ENCODE measurements around the gene TEAD3. TPM values are rescaled to one million over a fixed set of nuclear protein-coding genes. Genes with fewer than 3 reads are reported as not detected.

Gene TEAD3
- polyA plus RNA-seq, 3 donors, result not detected

GRCh38 chr6:35478259-35478658, 18.6 kb downstream of the TEAD3 start:
- Mint-ChIP-seq H3K36me3 (peaks cover 6 to 14% of the 10 kb centered on the region in 2 donors), H3K4me1 (peaks cover 2% of the 10 kb centered on the region), H3K27me3 (ENCODE audit: low read depth in 3 of 3) (peaks cover 2 to 11% (median 6%) of the 10 kb centered on the region in 3 donors), H3K9me3 (peaks cover 0 to 1% (median 0%) of the 10 kb centered on the region in 7 donors), H3K4me3 (no peak overlapping the region), H3K27ac (no peak overlapping the region)
- H3K27ac ChIP-seq (ENCODE audit: low read depth in 1 of 2, low read length in 2 of 2), result no peak overlapping the region
- H3K79me2 ChIP-seq (ENCODE audit: insufficient read depth, low read length), result no peaks in the 10 kb centered on the region
- no peak for TF ChIP-seq CTCF (IDR thresholded peaks at IDR 0.05)
- no peaks in the 10 kb centered on the region for H3K9me3 ChIP-seq (replicated peaks in 1 of 2; ENCODE audit: control insufficient read depth in 1 of 2, insufficient read depth in 1 of 2, low read length in 2 of 2)
- no peak overlapping the region for H3K9ac ChIP-seq (ENCODE audit: insufficient read depth, low read length, poor library complexity, severe bottlenecking)
- peaks cover 3 to 10% of the 10 kb centered on the region in 2 donors for H3K36me3 ChIP-seq (replicated peaks in 1 of 2; ENCODE audit: control insufficient read depth in 1 of 2, insufficient read depth in 2 of 2, low read length in 2 of 2)
- H3K4me1 ChIP-seq (ENCODE audit: control insufficient read depth in 1 of 2, insufficient read depth in 2 of 2, low read length in 2 of 2), result no peaks in the 10 kb centered on the region
- H3K27me3 ChIP-seq (ENCODE audit: control insufficient read depth in 2 of 2, insufficient read depth in 2 of 2, low read length in 2 of 2), result no peaks in the 10 kb centered on the region
- peaks cover 6% of the 10 kb centered on the region for H4K20me1 ChIP-seq (ENCODE audit: insufficient read depth, low read length)
- no peak overlapping the region for H2AFZ ChIP-seq (ENCODE audit: insufficient read depth, low read depth, low read length, poor library complexity, severe bottlenecking)
- intact Hi-C loops (cut with micrococcal nuclease), result no loop called here
- 82% methylated on average over 7 of the region's 7 CpGs for WGBS (ENCODE audit: insufficient coverage)
- DNase-seq, result no peak
- no peak overlapping the region for H3K4me3 ChIP-seq (replicated peaks in 1 of 3; ENCODE audit: low read depth in 2 of 3, low read length in 3 of 3)
- no peak overlapping the region for H3K4me2 ChIP-seq (replicated peaks; ENCODE audit: extremely low read depth, low read length, poor library complexity, severe bottlenecking)

- Histone ChIP-seq H3K27ac (ENCODE audit: low read depth in 1 of 2, low read length in 2 of 2) (no peak overlapping the region), H2AFZ (ENCODE audit: insufficient read depth, low read depth, low read length, poor library complexity, severe bottlenecking) (no peak overlapping the region), H3K4me1 (ENCODE audit: control insufficient read depth in 1 of 2, insufficient read depth in 2 of 2, low read length in 2 of 2) (no peaks in the 10 kb centered on the region), H3K36me3 (replicated peaks in 1 of 2; ENCODE audit: control insufficient read depth in 1 of 2, insufficient read depth in 2 of 2, low read length in 2 of 2) (peaks cover 6 to 16% of the 10 kb centered on the region in 2 donors), H3K9me3 (replicated peaks in 1 of 2; ENCODE audit: control insufficient read depth in 1 of 2, insufficient read depth in 1 of 2, low read length in 2 of 2) (no peaks in the 10 kb centered on the region), H3K4me3 (replicated peaks in 1 of 3; ENCODE audit: low read depth in 2 of 3, low read length in 3 of 3) (no peak overlapping the region), H3K79me2 (ENCODE audit: insufficient read depth, low read length) (no peaks in the 10 kb centered on the region), H3K9ac (ENCODE audit: insufficient read depth, low read length, poor library complexity, severe bottlenecking) (no peak overlapping the region), H3K27me3 (ENCODE audit: control insufficient read depth in 2 of 2, insufficient read depth in 2 of 2, low read length in 2 of 2) (no peaks in the 10 kb centered on the region), H4K20me1 (ENCODE audit: insufficient read depth, low read length) (peaks cover 11% of the 10 kb centered on the region), H3K4me2 (replicated peaks; ENCODE audit: extremely low read depth, low read length, poor library complexity, severe bottlenecking) (no peak overlapping the region)
- 83% methylated on average over 1 of the region's 5 CpGs for WGBS (ENCODE audit: insufficient coverage)
- Mint-ChIP-seq H3K27me3 (ENCODE audit: low read depth in 3 of 3) (peaks cover 2 to 11% (median 5%) of the 10 kb centered on the region in 3 donors), H3K4me3 (no peak overlapping the region), H3K27ac (no peak overlapping the region), H3K36me3 (peaks cover 11 to 20% of the 10 kb centered on the region in 2 donors), H3K4me1 (peaks cover 2% of the 10 kb centered on the region), H3K9me3 (peaks cover 0 to 3% (median 0%) of the 10 kb centered on the region in 7 donors)
- no peak for TF ChIP-seq CTCF (IDR thresholded peaks at IDR 0.05)
- no peak for DNase-seq
- intact Hi-C loops (cut with micrococcal nuclease), result no loop called here
Observed at GRCh38 chr6:35477551-35478179, 19.2 kb downstream of the TEAD3 start.
